Measurements from ENCODE around the gene EML6. TPM values are rescaled to one million over a fixed set of nuclear protein-coding genes. Genes with fewer than 3 reads are reported as not detected.

The EML6 gene
- polyA plus RNA-seq, 1 of the 3 experiments (the other 2 are of a cell fraction) = 1.1 TPM

GRCh38 chr2:54678719-54679118 is 44.7 kb upstream of the EML6 start:
- WGBS (ENCODE audit: low lambda C conversion rate) = 90% methylated on average over 3 of the region's 3 CpGs
- POLR2A ChIA-PET = no interaction called here
- Histone ChIP-seq H4K20me1 (ENCODE audit: insufficient read depth) (no peaks in the 10 kb centered on the region), H3K4me3 (ENCODE audit: low read depth in 2 of 2, low read length in 1 of 2) (no peak overlapping the region), H2AFZ (ENCODE audit: low read depth) (no peak overlapping the region), H3K4me2 (no peak overlapping the region), H3K4me1 (ENCODE audit: control insufficient read depth in 1 of 2, insufficient read depth in 2 of 2, low read depth in 1 of 2, low read length in 1 of 2) (peaks cover 4 to 9% of the 10 kb centered on the region in 2 experiments; a peak in 2 of 4 replicates), H3K79me2 (ENCODE audit: insufficient read depth) (no peaks in the 10 kb centered on the region), H3F3A (replicated peaks; ENCODE audit: insufficient read depth) (no peaks in the 10 kb centered on the region), H3K36me3 (replicated peaks in 1 of 2; ENCODE audit: control insufficient read depth in 1 of 2, insufficient read depth in 2 of 2, low read length in 1 of 2) (no peaks in the 10 kb centered on the region), H3K9ac (no peak overlapping the region), H3K27me3 (ENCODE audit: insufficient read depth) (no peaks in the 10 kb centered on the region), H3K9me3 (no peaks in the 10 kb centered on the region), H3K27ac (ENCODE audit: low read depth in 2 of 2, low read length in 1 of 2) (no peak overlapping the region), H3K9me2 (no peaks in the 10 kb centered on the region)
- DNase-seq = no peak
- CTCF ChIA-PET = interaction anchor here (0.9 to 1.6 kb wide), 2 partner anchors 12 to 26 kb away, joined by 3 to 6 read pairs; no protein-coding TSS in a partner anchor
- no peak for TF ChIP-seq ZBTB33 (IDR thresholded peaks at IDR 0.05; ENCODE audit: borderline replicate concordance, low read depth)
- TF ChIP-seq YY1 (IDR thresholded peaks at IDR 0.05; ENCODE audit: low read depth) = no peak
- TF ChIP-seq TEAD4 (IDR thresholded peaks at IDR 0.05; ENCODE audit: borderline replicate concordance, insufficient read depth) = no peak
- TF ChIP-seq EZH2phosphoT487 (IDR thresholded peaks at IDR 0.05; ENCODE audit: borderline replicate concordance, low read depth) = no peak
- no peak for TF ChIP-seq USF1 (IDR thresholded peaks at IDR 0.05; ENCODE audit: borderline replicate concordance, low read depth)
- TF ChIP-seq NFIC (IDR thresholded peaks at IDR 0.05; ENCODE audit: borderline replicate concordance) = no peak
- no peak for TF ChIP-seq SMC3 (IDR thresholded peaks at IDR 0.05; ENCODE audit: low read depth, low read length)

GRCh38 chr2:54680397-54681041 is 42.9 kb upstream of the EML6 start:
- Histone ChIP-seq H3K9me2 (no peaks in the 10 kb centered on the region), H3K79me2 (ENCODE audit: insufficient read depth) (no peaks in the 10 kb centered on the region), H3K4me2 (peak overlapping the region; percentile 42), H3K36me3 (replicated peaks in 1 of 2; ENCODE audit: control insufficient read depth in 1 of 2, insufficient read depth in 2 of 2, low read length in 1 of 2) (no peaks in the 10 kb centered on the region), H3K4me3 (ENCODE audit: low read depth in 2 of 2, low read length in 1 of 2) (no peak overlapping the region), H3K27me3 (ENCODE audit: insufficient read depth) (no peaks in the 10 kb centered on the region), H2AFZ (ENCODE audit: low read depth) (no peak overlapping the region), H4K20me1 (ENCODE audit: insufficient read depth) (no peaks in the 10 kb centered on the region), H3F3A (replicated peaks; ENCODE audit: insufficient read depth) (no peaks in the 10 kb centered on the region), H3K4me1 (ENCODE audit: control insufficient read depth in 1 of 2, insufficient read depth in 2 of 2, low read depth in 1 of 2, low read length in 1 of 2) (peaks cover 4 to 9% of the 10 kb centered on the region in 2 experiments; a peak in 2 of 4 replicates), H3K9ac (no peak overlapping the region), H3K27ac (ENCODE audit: low read depth in 2 of 2, low read length in 1 of 2) (no peak overlapping the region), H3K9me3 (no peaks in the 10 kb centered on the region)
- 12% methylated on average over 4 of the region's 6 CpGs for WGBS (ENCODE audit: low lambda C conversion rate)
- POLR2A ChIA-PET = no interaction called here
- CTCF ChIA-PET = interaction anchor here (0.9 to 1.7 kb wide), 5 partner anchors 9 to 158 kb away, joined by 3 to 7 read pairs (median 3); no protein-coding TSS in a partner anchor
- no peak for DNase-seq
- TF ChIP-seq TAF1 (IDR thresholded peaks at IDR 0.05; ENCODE audit: borderline replicate concordance, low read depth, low read length) = no peak
- TF ChIP-seq JUND (IDR thresholded peaks at IDR 0.05) = 0 out of 2 replicates have a peak, but pooled peaks have one; percentile 20
- no peak for TF ChIP-seq CTCF (IDR thresholded peaks at IDR 0.05)
- TF ChIP-seq PBX3 (IDR thresholded peaks at IDR 0.05) = peak; percentile 39; the same call in 1 of the 2 replicates
- no peak for TF ChIP-seq RAD21 (IDR thresholded peaks at IDR 0.05; ENCODE audit: low read length)
- TF ChIP-seq RCOR1 (IDR thresholded peaks at IDR 0.05; ENCODE audit: low read length) = no peak
- no peak for TF ChIP-seq YY1 (IDR thresholded peaks at IDR 0.05; ENCODE audit: low read depth)
- no peak for TF ChIP-seq USF2 (IDR thresholded peaks at IDR 0.05; ENCODE audit: borderline replicate concordance, low read depth, low read length)
- TF ChIP-seq FOSL2 (IDR thresholded peaks at IDR 0.05; ENCODE audit: borderline replicate concordance, low read depth) = peak; percentile 51; the same call in 1 of the 2 replicates
- no peak for TF ChIP-seq CHD2 (IDR thresholded peaks at IDR 0.05; ENCODE audit: low read length, partially characterized antibody)
- TF ChIP-seq GABPA (IDR thresholded peaks at IDR 0.05; ENCODE audit: low read depth) = no peak
- TF ChIP-seq TCF12 (IDR thresholded peaks at IDR 0.05) = peak; percentile 83
- TF ChIP-seq RFX5 (IDR thresholded peaks at IDR 0.05; ENCODE audit: low read length) = no peak
- no peak for TF ChIP-seq EP300 (IDR thresholded peaks at IDR 0.05; ENCODE audit: borderline replicate concordance in 1 of 2, low read depth in 1 of 2, low read length in 1 of 2)

Data from SK-N-SH (cell line).